HFFc6 (cell line): ENCODE measurements around the gene SIGLEC11. TPM values are rescaled to one million over a fixed set of nuclear protein-coding genes. Genes with fewer than 3 reads are reported as not detected.

Experiments used
- DNase-seq: peaks from one replicate; pipeline ENCODE4 v3.0.0-alpha.2; 2018
- H3K27ac Mint-ChIP-seq: 2 replicates; pipeline ENCODE4 v1.8.0; 2020; ENCODE audit warnings: mild to moderate bottlenecking, mixed read lengths
- H3K27me3 Mint-ChIP-seq: 2 replicates; pipeline ENCODE4 v1.8.0; 2021; ENCODE audit warnings: mild to moderate bottlenecking, moderate library complexity, mixed read lengths; ENCODE audit not compliant: insufficient read depth
- H3K36me3 Mint-ChIP-seq: 2 replicates; pipeline ENCODE4 v1.8.0; 2021; ENCODE audit warnings: low read depth, mixed read lengths
- H3K4me1 Mint-ChIP-seq: 2 replicates; pipeline ENCODE4 v1.8.0; 2020; ENCODE audit warnings: low read depth, mixed read lengths
- H3K4me3 Mint-ChIP-seq: 2 replicates; pipeline ENCODE4 v1.8.0; 2020; ENCODE audit warnings: mild to moderate bottlenecking, moderate library complexity, mixed read lengths
- H3K9me3 Mint-ChIP-seq: 2 replicates; pipeline ENCODE4 v1.8.0; 2020; ENCODE audit warnings: mild to moderate bottlenecking, mixed read lengths
- total RNA-seq, 6 experiments: library from RNA; stranded (reverse); fragmentation: NEBNext Ultra II Directional; extraction: Animal tissue kit (Norgen Biotek cat#: 25700); gene quantifications; 2 replicates in 1 of 6; 3 replicates in 5 of 6; pipeline ENCODE4 v1.2.3, GENCODE V29; 2021
- TF ChIP-seq, protein P1 (sequence below): fragments of 200-600 bp; sonication (generic); IDR thresholded peaks from 2 replicates; pipeline ENCODE4 v1.5.0; 2021; ENCODE audit warnings: antibody characterized with exemption, mild to moderate bottlenecking

Gene SIGLEC11
- total RNA-seq, 6 experiments from 2014 or later = not detected

GRCh38 chr19:49923055-49924003 is 37.6 kb downstream of the SIGLEC11 start:
- peaks cover 26% of the 10 kb centered on the region for H3K36me3 Mint-ChIP-seq

GRCh38 chr19:49921871-49922795 is 38.8 kb downstream of the SIGLEC11 start:
- H3K27me3 Mint-ChIP-seq = no peaks in the 10 kb centered on the region
- peaks cover 21% of the 10 kb centered on the region for H3K36me3 Mint-ChIP-seq
- peaks cover 21% of the 10 kb centered on the region for H3K4me1 Mint-ChIP-seq
- peak; percentile 43 for DNase-seq
- peak overlapping the region; percentile 87 for H3K27ac Mint-ChIP-seq
- TF ChIP-seq, protein P1, sequence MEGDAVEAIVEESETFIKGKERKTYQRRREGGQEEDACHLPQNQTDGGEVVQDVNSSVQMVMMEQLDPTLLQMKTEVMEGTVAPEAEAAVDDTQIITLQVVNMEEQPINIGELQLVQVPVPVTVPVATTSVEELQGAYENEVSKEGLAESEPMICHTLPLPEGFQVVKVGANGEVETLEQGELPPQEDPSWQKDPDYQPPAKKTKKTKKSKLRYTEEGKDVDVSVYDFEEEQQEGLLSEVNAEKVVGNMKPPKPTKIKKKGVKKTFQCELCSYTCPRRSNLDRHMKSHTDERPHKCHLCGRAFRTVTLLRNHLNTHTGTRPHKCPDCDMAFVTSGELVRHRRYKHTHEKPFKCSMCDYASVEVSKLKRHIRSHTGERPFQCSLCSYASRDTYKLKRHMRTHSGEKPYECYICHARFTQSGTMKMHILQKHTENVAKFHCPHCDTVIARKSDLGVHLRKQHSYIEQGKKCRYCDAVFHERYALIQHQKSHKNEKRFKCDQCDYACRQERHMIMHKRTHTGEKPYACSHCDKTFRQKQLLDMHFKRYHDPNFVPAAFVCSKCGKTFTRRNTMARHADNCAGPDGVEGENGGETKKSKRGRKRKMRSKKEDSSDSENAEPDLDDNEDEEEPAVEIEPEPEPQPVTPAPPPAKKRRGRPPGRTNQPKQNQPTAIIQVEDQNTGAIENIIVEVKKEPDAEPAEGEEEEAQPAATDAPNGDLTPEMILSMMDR = no peak
- peak overlapping the region; percentile 19; the same call in 1 of the 2 replicates for H3K4me3 Mint-ChIP-seq
- no peaks in the 10 kb centered on the region; the same call in 1 of the 2 replicates for H3K9me3 Mint-ChIP-seq

More at GRCh38 chr19:49923055-49924003, 37.6 kb downstream of the SIGLEC11 start:
- no peak for DNase-seq
- peaks cover 31% of the 10 kb centered on the region for H3K4me1 Mint-ChIP-seq
- no peak overlapping the region for H3K4me3 Mint-ChIP-seq
- H3K9me3 Mint-ChIP-seq = peaks cover 4% of the 10 kb centered on the region; the same call in 1 of the 2 replicates
- TF ChIP-seq, protein P1 = no peak
- peaks cover 4% of the 10 kb centered on the region; the same call in 1 of the 2 replicates for H3K27me3 Mint-ChIP-seq
- H3K27ac Mint-ChIP-seq = peak overlapping the region; percentile 87; the same call in 1 of the 2 replicates

- H3K4me1 Mint-ChIP-seq = peaks cover 21% of the 10 kb centered on the region
- H3K27me3 Mint-ChIP-seq = no peaks in the 10 kb centered on the region
- no peak for DNase-seq
- TF ChIP-seq, protein P1 = no peak
- no peaks in the 10 kb centered on the region; the same call in 1 of the 2 replicates for H3K9me3 Mint-ChIP-seq
- peaks cover 23% of the 10 kb centered on the region for H3K36me3 Mint-ChIP-seq
- no peak overlapping the region for H3K4me3 Mint-ChIP-seq
- no peak overlapping the region for H3K27ac Mint-ChIP-seq
Observed at GRCh38 chr19:49920624-49921363, 40.2 kb downstream of the SIGLEC11 start.

DNA sequence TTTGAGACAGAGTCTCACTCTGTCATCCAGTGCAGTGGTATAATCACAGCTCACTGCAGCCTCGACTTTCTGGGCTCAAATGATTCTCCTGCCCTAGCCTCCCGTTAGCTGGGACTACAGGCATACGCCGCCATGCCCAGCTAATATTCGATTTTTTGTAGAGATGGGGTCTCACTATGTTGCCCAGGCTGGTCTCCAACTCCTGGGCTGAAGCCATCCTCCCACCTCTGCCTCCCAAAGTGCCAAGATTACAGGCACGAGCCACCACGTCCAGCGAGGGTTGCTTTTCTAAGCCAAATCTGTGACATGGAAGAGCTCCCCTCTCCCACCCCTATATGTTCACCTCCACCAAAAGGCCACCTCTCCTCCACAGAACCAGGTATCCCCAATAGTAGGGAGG is 42.9 kb downstream of the SIGLEC11 start:
- H3K4me1 Mint-ChIP-seq = peaks cover 16% of the 10 kb centered on the region
- no peak overlapping the region for H3K4me3 Mint-ChIP-seq
- DNase-seq = no peak
- no peak overlapping the region for H3K27ac Mint-ChIP-seq
- H3K27me3 Mint-ChIP-seq = peaks cover 2% of the 10 kb centered on the region; the same call in 1 of the 2 replicates
- peaks cover 35% of the 10 kb centered on the region for H3K36me3 Mint-ChIP-seq
- TF ChIP-seq, protein P1 = no peak
- no peaks in the 10 kb centered on the region; the same call in 1 of the 2 replicates for H3K9me3 Mint-ChIP-seq
